Stimulated activated naive CD4-positive, alpha-beta T cell treated with Interleukin-2 at 50 U/mL for 16 hours (primary cell): ENCODE data around the gene ICE1.
"Not testable (repeated sequence)": the region's sequence is repeated elsewhere in the genome, so short reads cannot be mapped to it uniquely, and the experiment has no call there.

Experiments used
- DNase-seq: peaks from one replicate; lab custom pipeline; 2025; lab: John Stamatoyannopoulos, UW

Gene ICE1

DNA sequence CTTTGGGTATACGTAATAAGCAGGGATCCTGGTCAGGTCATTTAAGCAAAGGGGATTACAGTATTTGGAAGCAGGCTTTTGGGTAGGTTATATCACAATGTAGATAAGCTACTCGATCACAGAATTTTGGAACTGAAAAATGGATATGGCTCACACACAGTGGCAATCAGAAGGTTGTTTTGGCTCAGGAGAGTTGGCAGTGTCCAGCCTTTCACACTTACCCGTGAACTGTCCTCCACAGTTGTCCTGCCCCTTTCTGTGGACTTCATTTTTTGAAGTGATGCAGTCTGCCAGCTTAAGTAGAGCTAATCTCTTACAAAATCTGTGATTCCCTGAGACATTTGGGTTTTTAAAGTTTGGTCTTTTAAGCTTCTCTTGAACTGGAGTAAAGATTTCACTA is 30.7 kb downstream of the ICE1 start:
- DNase-seq, result no peak

DNA sequence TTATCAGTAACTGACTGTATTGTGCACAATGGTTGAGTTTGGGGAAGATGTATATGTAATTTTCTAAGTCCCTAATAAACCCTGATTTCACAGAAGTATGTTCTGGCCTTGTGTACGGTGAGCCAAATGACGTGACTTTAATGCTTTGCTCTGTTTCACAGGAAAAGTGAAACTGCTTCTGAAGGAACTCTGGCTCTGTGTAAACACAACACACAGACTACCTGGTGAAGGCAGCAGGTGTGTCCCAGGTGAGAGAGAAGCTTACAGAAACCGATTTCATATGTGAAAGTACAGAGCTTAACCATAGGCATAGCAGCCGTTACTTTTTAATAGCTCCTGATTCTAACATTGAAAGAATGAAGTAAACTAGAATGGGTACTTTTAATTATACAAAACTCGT is 31.9 kb downstream of the ICE1 start:
- no peak for DNase-seq

DNA sequence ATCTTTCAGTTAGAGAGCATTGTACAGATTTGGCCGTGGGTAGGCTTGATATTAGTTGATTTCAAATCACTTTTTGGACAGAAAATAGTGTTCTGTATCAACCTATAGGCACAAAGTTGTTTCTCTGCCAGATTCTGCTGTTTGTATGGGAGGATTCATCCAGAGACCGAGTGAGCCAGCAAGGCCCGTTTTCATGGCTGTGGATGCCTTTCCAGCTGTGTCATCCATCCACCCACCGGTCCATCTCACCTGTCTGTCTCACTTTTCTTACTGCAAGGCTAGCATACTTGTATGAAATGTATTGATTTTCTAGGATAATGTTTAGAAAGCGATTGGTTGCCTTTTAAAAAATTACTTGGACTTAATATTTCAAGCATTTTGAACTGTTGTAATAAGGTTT is 34.4 kb downstream of the ICE1 start:
- DNase-seq, result no peak

DNA sequence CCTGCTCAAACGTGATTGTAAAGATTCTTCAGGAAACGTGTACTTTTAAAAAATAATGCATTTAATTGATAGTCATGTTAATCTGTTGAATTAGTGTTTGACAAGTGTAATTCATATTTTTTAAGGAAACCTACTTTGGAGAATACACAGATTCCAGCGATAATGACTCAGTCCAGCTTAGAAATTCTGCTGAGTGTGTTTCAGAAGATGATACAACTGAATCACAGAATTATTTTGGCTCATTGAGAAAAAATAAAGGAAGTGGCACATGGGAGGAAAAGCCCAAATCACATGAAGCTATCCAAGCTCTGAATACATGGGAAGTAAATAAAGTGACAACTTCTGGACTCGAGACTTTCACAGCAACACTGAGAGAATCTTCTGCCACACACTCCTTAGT is 37.8 kb downstream of the ICE1 start:
- DNase-seq, result no peak

DNA sequence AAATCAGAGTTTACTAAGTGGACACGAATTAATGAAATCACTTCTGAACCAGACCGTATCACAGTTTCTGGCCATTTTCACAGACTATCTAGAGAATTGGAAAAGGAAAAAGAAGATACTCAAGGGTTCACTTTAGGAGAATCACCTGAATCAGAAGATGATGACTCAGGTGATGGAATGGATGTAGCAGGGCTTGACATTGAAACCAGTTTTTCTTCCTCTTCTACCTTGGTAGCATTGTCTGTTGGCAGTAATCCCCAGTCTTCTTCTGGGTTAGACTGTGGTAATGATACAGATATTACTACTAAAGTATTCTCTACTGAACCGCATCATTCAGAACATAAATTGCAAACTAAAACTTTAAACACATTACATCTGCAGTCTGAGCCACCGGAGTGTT is 38.5 kb downstream of the ICE1 start:
- no peak for DNase-seq

DNA sequence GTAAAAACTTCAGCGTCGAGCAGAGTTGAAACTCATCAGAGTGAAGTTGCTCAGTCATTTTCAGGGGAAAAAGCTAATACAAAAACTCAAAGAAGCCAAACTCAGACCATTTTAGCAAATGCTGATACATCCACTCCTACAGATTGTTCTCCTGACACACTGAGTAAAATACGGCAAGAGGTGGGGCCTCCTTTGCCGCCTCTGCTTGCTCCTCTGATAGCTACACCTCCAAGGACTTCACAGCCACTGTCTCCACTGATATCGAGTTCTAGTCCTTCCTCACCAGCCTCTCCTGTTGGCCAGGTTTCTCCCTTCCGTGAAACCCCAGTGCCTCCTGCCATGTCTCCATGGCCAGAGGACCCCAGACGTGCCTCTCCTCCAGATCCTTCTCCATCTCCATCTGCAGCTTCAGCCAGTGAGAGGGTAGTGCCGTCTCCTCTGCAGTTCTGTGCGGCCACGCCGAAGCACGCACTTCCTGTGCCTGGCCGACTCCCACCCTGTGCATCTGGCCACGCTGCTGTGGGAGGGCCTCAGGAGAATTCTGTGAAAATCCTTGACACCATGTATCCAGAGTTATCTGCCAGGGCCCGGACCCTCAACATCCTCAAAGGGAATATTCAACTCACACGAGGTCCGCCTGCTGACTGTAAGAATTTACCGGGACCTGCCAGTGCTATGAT is 41.7 kb downstream of the ICE1 start:
- DNase-seq, result no peak

DNA sequence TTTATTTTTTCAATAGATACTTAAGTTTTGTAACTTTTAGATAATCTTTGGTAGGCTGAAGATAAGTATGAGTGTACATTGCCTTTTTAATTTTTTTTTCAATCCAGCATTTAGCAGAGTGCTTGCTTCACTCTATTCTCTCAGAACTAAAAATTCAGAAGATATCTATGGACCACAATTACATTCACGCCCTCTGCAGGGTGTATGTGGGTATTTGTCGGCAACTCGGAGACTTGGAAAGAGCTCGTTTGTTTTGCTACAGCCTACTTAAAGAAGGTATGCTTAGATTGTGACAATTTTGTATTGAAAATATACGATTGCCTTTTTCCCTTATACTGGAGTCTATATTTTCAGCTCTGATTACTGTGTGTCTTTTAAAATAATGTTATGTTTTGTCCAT is 43.8 kb downstream of the ICE1 start:
- DNase-seq, result no peak

DNA sequence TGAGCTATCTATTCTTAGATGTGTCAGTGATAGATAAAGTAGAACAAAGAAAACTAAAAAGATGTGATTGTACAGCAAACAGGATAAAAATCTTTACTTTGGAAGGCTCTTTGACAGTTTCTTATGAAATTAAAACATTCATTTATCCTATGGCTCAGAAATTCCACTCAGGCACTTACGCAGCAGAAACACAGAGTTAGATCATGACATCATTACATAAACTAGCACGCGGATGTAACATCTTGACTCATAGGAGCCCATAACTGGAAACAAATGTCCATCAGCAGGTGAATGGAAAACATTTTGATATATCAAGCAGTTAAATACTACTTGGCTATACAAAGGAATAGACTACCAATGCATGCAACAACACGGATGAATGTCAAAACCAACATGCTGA is 45.3 kb downstream of the ICE1 start:
- DNase-seq, result no peak

DNA sequence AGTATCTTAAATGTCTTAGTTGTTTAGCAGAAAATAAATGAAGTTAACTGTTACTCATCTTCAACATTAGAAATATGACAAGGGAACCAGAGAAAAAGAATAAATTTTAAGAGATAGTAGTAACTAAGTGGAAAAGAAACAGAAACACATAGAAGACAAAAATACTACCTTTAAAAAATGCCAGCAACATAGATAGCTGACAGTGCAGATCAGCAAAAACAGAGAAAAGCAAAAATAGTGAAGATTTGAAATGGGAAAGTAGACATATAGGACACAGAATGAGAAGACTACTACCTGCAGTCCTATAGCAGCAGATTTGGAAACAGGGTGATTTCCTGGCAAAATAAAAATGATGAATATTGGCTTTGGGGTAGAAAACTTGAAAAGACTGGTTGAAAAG is 48.5 kb downstream of the ICE1 start:
- DNase-seq, result no peak

DNA sequence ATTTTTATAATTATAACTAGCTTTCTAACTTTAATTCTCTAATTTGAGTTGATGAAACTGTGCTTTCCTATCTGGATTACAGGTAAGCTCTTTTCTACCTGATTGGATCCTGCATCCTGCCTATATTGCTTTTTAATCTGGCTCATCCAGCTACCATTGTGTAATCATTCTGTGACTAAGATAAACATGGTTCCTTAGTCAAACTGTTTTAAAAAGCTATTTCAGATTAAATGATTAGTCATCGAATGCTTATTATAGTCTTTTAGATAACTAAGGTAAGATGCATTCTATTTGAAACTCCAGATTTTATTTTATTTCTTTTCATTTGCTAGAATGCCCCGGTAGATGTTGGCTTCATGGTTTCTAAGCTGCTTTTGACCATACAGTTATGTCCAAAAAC is 50.7 kb downstream of the ICE1 start:
- no peak for DNase-seq

DNA sequence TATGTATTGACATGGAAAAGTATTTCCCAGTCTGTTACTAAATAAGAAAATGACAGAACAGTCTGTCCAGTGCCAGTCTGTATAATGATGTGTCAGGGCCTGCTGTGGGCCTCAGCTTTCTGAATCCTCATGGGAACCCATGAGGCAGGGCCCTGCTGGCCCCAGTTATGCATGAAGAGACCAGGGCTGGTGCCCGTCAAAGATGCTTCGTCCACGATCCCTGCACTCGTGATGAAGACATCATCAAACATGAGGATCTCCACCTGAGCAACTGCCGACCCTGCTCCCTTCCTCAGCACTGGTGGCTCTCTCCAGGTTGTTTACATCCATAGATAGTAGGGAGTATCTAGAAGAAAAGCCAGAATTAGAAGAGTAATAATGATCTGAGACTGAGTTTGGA is 52.5 kb downstream of the ICE1 start:
- no peak for DNase-seq

DNA sequence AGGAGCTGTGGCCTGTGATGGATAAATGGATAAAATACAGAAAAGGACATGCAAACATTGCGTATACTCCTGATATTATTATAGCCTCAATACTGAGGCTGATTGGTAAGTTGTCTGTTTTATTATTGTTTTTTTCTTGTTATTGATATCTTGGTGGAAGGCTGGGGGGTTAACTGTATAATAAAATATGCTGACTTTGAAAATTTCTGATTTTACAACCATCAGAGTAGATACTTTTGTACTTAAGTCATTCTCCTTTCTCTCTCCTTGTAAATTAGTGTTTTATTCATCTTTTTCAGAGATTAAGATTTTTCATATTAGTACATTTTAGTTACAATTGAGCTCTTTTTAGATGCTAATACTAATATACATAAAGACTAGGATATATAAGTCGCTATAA is 53.5 kb downstream of the ICE1 start:
- DNase-seq, result no peak

DNA sequence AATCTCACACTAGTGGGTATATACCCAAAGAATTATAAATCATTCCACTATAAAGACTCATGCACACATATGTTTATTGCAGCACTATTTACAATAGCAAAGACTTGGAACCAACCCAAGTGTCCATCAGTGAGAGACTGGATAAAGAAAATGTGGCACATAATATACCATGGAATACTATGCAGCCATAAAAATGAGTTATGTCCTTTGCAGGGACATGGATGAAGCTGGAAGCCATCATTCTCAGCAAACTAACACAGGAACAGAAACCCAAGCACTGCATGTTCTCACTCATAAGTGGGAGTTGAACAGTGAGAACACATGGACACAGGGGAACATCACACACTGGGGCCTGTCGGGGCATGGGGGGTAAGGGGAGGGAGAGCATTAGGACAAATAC is 57.1 kb downstream of the ICE1 start:
- not testable (repeated sequence) for DNase-seq

DNA sequence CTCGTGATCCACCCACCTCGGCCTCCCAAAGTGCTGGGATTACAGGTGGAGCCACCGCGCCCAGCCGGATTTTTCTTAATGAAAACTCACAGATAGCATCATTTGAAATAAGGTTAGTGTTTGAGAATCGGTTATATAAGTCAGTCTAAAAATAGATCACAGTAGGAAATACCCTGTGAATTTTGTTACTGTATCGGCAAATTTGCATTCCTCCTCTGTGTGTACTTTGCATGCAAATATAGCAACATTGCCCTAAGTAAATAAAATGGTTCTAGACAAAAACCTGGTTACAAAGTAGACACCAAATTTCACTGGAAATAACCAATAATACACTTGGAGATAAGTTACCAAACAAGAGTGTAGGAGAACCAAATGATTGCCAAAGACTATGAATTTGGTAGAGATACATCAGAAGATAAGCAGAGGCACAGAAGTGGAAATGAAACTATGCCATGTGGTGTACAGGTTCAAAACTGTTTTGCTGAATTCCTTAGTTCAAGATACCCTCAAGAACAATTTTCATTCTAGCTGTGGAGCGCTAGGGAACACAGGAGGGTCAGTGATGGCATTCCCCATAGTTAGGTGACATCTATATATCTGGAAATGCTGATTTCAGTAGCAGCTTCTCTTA is 58.1 kb downstream of the ICE1 start:
- no peak for DNase-seq

DNA sequence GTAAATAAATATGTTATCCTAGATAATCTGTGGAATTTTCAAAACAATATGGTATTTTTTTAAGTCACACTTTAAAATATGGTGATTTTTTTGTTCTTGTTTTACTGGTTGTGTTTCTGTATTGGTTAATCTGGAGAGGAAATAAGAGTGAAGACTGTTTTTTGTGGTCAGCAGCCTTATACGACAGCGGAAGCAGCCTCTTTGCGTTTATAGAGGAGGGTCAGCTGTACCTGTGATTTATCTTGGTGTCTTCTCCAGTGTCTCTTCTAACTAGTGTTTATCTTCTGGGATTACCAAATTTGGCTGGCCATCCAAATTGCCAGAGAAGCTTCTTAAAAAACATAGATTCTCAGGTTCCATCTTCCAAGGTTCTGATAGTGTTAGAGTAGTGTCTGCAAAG is 58.7 kb downstream of the ICE1 start:
- no peak for DNase-seq

DNA sequence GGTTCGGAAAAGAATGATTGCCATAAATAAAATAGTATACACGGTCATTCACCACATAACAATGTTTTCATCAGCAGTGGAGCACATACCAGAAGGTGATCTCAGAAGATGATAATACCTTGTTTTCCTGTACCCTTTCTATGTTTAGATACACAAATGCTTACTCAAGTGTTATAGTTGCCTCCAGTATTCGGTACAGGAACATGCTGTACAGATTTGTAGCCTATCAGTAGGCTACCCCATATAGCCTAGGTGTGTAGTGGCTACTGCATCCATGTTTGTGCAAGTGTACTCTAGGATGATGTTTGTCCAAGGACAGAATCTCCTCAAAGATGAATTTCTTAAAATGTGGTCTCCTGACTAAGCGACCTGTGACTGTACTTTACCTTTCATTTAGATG is 59.2 kb downstream of the ICE1 start:
- no peak for DNase-seq

DNA sequence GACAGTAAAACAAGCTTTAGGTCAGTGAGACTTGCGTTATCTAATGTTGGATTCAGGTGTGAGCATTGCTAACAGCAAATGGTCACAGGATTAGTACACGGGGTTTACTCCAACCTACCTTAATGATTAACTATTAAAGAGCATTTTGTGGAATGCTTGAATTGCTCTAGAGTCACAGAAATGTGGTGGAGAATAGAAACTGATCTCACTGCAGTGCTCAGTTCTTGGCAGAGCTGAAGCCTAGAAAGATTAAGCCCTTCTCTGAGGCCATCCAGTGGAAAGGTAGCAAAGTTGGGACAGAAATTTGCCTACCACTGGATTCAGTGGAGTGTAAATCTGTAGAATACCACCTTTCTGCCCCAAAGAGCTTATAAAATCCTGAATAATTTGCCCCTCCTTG is 60.9 kb downstream of the ICE1 start:
- DNase-seq, result no peak

DNA sequence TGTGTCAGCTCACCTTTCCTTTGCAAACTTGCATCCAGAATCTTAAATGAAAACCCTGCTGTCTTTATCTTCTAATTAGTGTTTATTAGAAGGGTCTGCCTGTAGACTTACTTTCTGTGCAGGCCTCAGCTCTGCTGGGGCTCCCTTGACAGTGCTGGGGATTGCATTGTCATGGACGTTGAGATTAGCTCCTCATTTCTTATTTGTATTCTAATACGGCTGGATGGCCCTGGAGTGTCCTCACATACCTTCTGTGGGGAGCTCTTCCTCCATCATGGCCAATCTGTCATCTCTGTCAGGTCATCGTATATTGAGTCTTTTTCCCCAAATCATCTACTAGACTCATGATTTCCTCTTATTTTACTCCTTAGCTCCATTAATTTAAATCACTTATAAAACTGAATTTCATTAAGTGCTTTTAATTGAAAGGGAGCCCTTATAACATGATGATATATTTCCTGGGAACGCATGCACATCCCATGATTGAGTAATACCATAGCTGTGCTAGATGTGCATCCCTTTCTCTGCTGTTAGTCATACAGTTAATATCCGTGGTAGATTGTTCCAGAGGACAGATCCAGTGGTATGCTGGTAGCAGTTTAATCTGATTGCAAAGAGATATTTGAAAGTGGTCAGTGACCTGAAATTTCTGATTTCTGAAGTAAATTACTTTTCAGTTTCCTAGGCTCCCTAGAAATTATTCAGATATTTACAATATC is 61.6 kb downstream of the ICE1 start:
- no peak for DNase-seq

DNA sequence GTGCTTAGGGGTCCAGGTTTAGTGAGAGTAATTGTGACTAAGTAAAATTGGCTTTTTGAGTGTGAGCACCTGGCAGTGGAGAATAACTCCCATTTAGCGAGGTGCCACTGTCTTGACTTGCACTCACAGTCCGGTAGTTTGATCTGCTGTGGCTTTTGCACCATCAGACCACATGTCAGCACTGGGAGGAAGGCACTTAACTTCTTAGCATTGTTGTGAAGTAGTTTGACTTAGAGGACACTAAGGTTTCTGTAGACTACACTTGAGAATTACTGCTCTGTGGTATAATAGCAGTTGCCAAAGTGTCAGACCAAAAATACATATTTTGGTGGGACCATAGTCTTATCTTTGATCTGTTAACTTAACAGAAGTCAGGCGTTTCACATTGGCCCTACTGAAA is 63.6 kb downstream of the ICE1 start:
- DNase-seq, result no peak

DNA sequence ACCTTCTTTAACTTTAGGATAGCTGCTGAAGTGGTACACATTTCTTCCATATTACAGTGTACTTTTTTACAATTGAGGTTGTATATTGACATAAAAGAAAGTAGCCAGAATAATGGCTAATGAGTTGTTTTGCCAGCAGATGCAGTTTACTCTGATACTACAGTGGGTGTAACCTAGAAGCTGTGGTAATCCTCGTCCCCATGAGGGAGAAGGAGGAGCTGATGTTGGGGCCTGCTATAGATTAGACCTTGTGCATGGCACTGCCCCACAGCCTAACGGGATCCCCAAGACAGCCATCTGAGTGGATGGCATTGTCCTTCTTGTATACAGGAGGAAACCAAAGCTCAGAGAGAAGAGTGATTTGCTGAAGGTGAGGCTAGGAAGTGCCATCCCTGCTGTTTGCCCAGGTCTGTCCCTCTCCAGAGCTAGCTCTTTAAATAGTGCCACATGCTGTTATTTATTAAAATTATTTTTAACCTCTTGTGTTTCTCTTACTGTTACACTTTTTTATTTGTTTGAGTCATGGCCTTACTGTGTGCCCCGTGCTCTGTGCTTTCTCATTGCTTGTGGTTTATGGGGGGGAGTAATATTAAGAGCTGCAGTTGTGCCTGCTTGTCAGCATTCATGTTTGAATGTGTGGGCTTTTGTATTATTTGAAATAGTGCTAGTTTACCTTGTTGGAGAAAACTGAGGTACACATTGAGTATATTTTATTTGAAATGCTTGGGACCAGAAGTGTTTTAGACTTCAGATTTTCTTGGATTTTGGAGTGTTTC is 65.3 kb downstream of the ICE1 start:
- DNase-seq, result no peak

DNA sequence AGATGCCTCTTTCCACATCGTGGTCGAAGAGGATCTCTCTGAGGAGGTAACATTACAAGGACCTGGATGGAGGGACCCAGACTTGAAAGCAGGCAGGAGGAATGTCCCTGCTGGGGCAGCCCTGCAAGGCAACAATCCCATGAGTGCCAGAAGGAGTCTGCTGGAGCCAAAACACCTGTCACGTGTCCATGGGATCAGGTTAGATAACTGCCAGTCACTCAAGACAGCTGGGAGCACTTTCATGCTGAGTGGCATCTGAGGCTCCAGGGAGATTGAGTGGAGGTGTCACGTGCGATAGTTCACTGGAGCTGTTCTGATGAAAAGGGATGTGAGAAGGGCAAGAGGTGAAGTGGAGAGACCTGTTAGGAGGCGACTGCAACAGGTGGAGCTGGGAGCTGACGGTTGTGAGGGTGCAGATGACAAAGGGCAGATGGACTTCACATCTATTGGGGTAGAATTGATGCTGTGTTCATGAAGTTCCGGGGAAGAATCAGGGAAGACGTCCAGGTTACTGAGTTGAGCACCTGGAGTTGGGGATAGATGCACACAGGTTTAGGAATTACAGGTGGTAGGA is 68.4 kb downstream of the ICE1 start:
- no peak for DNase-seq
